Sigmoid colon (tissue), 7 donors: ENCODE results near the gene PRPF40A. TPM values are rescaled to one million over a fixed set of nuclear protein-coding genes. Genes with fewer than 3 reads are reported as not detected.

Source experiments
- DNase-seq: peaks from one replicate; pipeline ENCODE4 v3.0.0-alpha.2; 2019
- H3K27ac ChIP-seq, 4 donors: fragments of 200-600 bp; sonication (generic); one replicate each; pipeline ENCODE4 v1.5.1; 2016 to 2019; ENCODE audit warnings: mild to moderate bottlenecking in 1 of 4
- H3K27me3 ChIP-seq, 3 donors: fragments of 200-600 bp; sonication (generic); one replicate each; pipeline ENCODE4 v1.5.1; 2019; ENCODE audit warnings: mild to moderate bottlenecking in 1 of 3
- H3K36me3 ChIP-seq, 4 donors: fragments of 200-600 bp; sonication (generic); one replicate each; pipeline ENCODE4 v1.5.1; 2016 to 2019
- H3K4me1 ChIP-seq, 4 donors: fragments of 200-600 bp; sonication (generic); one replicate each; pipeline ENCODE4 v1.5.1; 2017 to 2019
- H3K4me3 ChIP-seq, 4 donors: fragments of 200-600 bp; sonication (generic); one replicate each; pipeline ENCODE4 v1.5.1; 2017 to 2019; ENCODE audit warnings: mild to moderate bottlenecking in 2 of 4, moderate library complexity in 1 of 4
- H3K9me3 ChIP-seq, 4 donors: fragments of 200-600 bp in 3 of 4; sonication (generic) in 3 of 4; one replicate each; pipeline versions ENCODE4 v1.5.1 to v1.6.1; 2013 to 2019
- EP300 ChIP-seq, 4 donors: sonication (generic); formaldehyde crosslinking; IDR thresholded peaks; one replicate each; pipeline ENCODE4 v1.6.1; 2017; ENCODE audit warnings: antibody characterized with exemption in 4 of 4
- POLR2A ChIP-seq, 2 donors: fragments of 450-650 bp; IDR thresholded peaks; one replicate each; pipeline ENCODE4 v1.6.1; 2016; ENCODE audit warnings: antibody characterized with exemption in 2 of 2, mild to moderate bottlenecking in 2 of 2, moderate library complexity in 2 of 2
- POLR2AphosphoS5 ChIP-seq, 4 donors: sonication (generic); formaldehyde crosslinking; IDR thresholded peaks; one replicate each; pipeline ENCODE4 v1.6.1; 2017; ENCODE audit warnings: antibody characterized with exemption in 4 of 4
- WGBS, 2 donors: extraction: QIAGEN DNeasy Blood & Tissue Kit; methylation state at CpG; one replicate each; pipeline ENCODE4 v1.1.7; 2013; 5-methylcytosine and 5-hydroxymethylcytosine counted together
- intact Hi-C: fragments of 100-400 bp; cut with DNase I; formaldehyde crosslinking; loops from one replicate; pipeline ENCODE4 v1.15.1; 2023
- polyA plus RNA-seq, 3 donors: library from polyadenylated mRNA; stranded (reverse); fragments of 200-250 nt; gene quantifications; one replicate each; pipeline ENCODE4 v1.2.3, GENCODE V29; 2013
- total RNA-seq, 4 donors: library from RNA; depleted of rRNA; stranded (reverse); fragments of >200 nt; gene quantifications; one replicate each; pipeline ENCODE4 v1.1.0, GENCODE V29; 2016
- TF ChIP-seq, protein P1 (sequence below), 4 experiments: fragments of 450-650 bp in 3 of 4; fragments of 200-600 bp in 1 of 4; IDR thresholded peaks; one replicate each; pipeline ENCODE4 v1.5.1; 2016 to 2019; ENCODE audit warnings: antibody characterized with exemption in 4 of 4, mild to moderate bottlenecking in 3 of 4, moderate library complexity in 2 of 4
- donor health status: healthy with polysubstance abuse.
- donor health status: Bipolar disorder and iron deficiency.
- donor health status: healthy.

The PRPF40A gene
- total and polyA plus RNA-seq, 7 donors, result 24.0 to 200 (median 69.2) TPM

- intact Hi-C loops, result loop anchor here (2.0 to 5.0 kb wide), 2 partner anchors 298 to 445 kb away; partner anchors contain the start of gene FMNL2
- Histone ChIP-seq H3K4me1 (no peaks in the 10 kb centered on the region), H3K27me3 (no peaks in the 10 kb centered on the region), H3K27ac (no peak overlapping the region), H3K36me3 (peaks cover 0 to 66% (median 20%) of the 10 kb centered on the region in 4 donors), H3K4me3 (no peak overlapping the region), H3K9me3 (no peaks in the 10 kb centered on the region)
- 24 to 33% methylated on average over 5 of the region's 5 CpGs for WGBS, 2 donors
- TF ChIP-seq, protein P1, sequence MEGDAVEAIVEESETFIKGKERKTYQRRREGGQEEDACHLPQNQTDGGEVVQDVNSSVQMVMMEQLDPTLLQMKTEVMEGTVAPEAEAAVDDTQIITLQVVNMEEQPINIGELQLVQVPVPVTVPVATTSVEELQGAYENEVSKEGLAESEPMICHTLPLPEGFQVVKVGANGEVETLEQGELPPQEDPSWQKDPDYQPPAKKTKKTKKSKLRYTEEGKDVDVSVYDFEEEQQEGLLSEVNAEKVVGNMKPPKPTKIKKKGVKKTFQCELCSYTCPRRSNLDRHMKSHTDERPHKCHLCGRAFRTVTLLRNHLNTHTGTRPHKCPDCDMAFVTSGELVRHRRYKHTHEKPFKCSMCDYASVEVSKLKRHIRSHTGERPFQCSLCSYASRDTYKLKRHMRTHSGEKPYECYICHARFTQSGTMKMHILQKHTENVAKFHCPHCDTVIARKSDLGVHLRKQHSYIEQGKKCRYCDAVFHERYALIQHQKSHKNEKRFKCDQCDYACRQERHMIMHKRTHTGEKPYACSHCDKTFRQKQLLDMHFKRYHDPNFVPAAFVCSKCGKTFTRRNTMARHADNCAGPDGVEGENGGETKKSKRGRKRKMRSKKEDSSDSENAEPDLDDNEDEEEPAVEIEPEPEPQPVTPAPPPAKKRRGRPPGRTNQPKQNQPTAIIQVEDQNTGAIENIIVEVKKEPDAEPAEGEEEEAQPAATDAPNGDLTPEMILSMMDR (IDR thresholded peaks at IDR 0.05), result peak; percentile 54 to 88 (median 72)
- TF ChIP-seq EP300 (IDR thresholded peaks at IDR 0.05), result no peak
- peak; percentile 67 for DNase-seq
Measured at GRCh38 chr2:152635635-152636298, 81.5 kb downstream of the PRPF40A start.

GRCh38 chr2:152632736-152633135 lies 84.5 kb downstream of the PRPF40A start:
- no peak for DNase-seq
- H3K4me1 ChIP-seq, result no peaks in the 10 kb centered on the region
- peaks cover 0 to 64% (median 8%) of the 10 kb centered on the region in 4 donors for H3K36me3 ChIP-seq
- no peak overlapping the region for H3K27ac ChIP-seq
- no peak overlapping the region for H3K4me3 ChIP-seq
- 94 to 96% methylated on average over 3 of the region's 3 CpGs for WGBS, 2 donors
- H3K27me3 ChIP-seq, result no peaks in the 10 kb centered on the region
- intact Hi-C loops, result loop anchor here (5.0 kb wide), 1 partner anchor 595 kb away; no protein-coding TSS in a partner anchor
- TF ChIP-seq POLR2A (IDR thresholded peaks at IDR 0.05), result no peak
- TF ChIP-seq, protein P1 (IDR thresholded peaks at IDR 0.05), result no peak
- no peak for TF ChIP-seq POLR2AphosphoS5 (IDR thresholded peaks at IDR 0.05)
- TF ChIP-seq EP300 (IDR thresholded peaks at IDR 0.05), result no peak
- H3K9me3 ChIP-seq, result no peaks in the 10 kb centered on the region

GRCh38 chr2:152630466-152630865 lies 86.8 kb downstream of the PRPF40A start:
- no peak overlapping the region for H3K4me3 ChIP-seq
- WGBS, 2 donors, result 90 to 93% methylated on average over 4 of the region's 4 CpGs
- H3K27ac ChIP-seq, result no peak overlapping the region
- DNase-seq, result no peak
- peaks cover 0 to 11% (median 3%) of the 10 kb centered on the region in 4 donors for H3K4me1 ChIP-seq
- no peaks in the 10 kb centered on the region for H3K27me3 ChIP-seq
- intact Hi-C loops, result loop anchor here (5.0 kb wide), 1 partner anchor 593 kb away; no protein-coding TSS in a partner anchor
- peaks cover 0 to 53% (median 5%) of the 10 kb centered on the region in 4 donors for H3K36me3 ChIP-seq
- no peaks in the 10 kb centered on the region for H3K9me3 ChIP-seq
- no peak for TF ChIP-seq POLR2AphosphoS5 (IDR thresholded peaks at IDR 0.05)
- TF ChIP-seq POLR2A (IDR thresholded peaks at IDR 0.05), result no peak
- TF ChIP-seq, protein P1 (IDR thresholded peaks at IDR 0.05), result no peak
- TF ChIP-seq EP300 (IDR thresholded peaks at IDR 0.05), result no peak

- WGBS, 2 donors, result 65 to 80% methylated on average over 1 of the region's 1 CpG
- Histone ChIP-seq H3K9me3 (no peaks in the 10 kb centered on the region), H3K27me3 (no peaks in the 10 kb centered on the region), H3K4me3 (no peak overlapping the region), H3K4me1 (peaks cover 0 to 11% (median 3%) of the 10 kb centered on the region in 4 donors), H3K27ac (no peak overlapping the region), H3K36me3 (peaks cover 0 to 53% (median 5%) of the 10 kb centered on the region in 4 donors)
- no peak for TF ChIP-seq POLR2AphosphoS5 (IDR thresholded peaks at IDR 0.05)
- DNase-seq, result no peak
- intact Hi-C loops, result no loop called here
Measured at GRCh38 chr2:152629202-152629601, 88.1 kb downstream of the PRPF40A start.

DNA sequence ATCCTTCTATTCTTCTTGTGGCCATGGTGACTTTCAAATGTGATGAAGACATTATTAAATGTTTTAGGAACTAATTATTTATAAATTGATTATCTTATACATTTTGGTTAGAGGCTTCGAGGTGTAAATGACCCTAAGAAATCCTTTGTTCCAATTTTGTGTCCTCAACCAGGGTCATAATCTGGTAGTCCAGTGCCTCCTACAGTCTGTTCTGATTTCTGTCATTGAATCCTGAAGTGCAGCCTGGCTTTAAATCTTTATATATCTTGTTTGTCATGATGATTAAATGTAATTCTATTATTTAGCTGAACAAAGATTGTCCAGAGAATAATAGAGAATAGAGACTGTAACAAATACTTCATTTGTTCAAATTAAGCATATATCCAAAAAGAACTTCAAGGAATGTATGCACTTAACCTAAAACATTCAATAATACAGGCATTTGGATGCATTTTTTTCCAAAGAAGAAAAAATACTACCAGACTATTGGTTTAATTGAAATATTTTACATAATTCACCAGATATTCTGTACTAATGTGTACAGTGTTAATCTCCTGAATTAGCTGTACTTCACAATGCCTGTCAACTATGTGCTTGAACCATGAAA lies 89.8 kb downstream of the PRPF40A start:
- intact Hi-C loops, result no loop called here
- no peak overlapping the region for H3K4me3 ChIP-seq

More for the DNA sequence above, 89.8 kb downstream of the PRPF40A start:
- Histone ChIP-seq H3K4me1 (peaks cover 0 to 11% (median 3%) of the 10 kb centered on the region in 4 donors), H3K36me3 (peaks cover 0 to 40% (median 3%) of the 10 kb centered on the region in 4 donors), H3K27me3 (no peaks in the 10 kb centered on the region), H3K27ac (no peak overlapping the region), H3K9me3 (no peaks in the 10 kb centered on the region)
- 7 to 8% methylated on average over 1 of the region's 1 CpG for WGBS, 2 donors
- TF ChIP-seq EP300 (IDR thresholded peaks at IDR 0.05) (no peak), POLR2AphosphoS5 (IDR thresholded peaks at IDR 0.05) (no peak)
- TF ChIP-seq, protein P1 (IDR thresholded peaks at IDR 0.05), result peak in 3 of 4 experiments; percentile 44 to 58 (median 56)
- no peak for DNase-seq
